SK-N-SH treated with all-trans-retinoic acid at 6 μM for 48 hours (cell line): ENCODE measurements around the gene OR8G1.
"Not testable (repeated sequence)": the region's sequence is repeated elsewhere in the genome, so short reads cannot be mapped to it uniquely, and the experiment has no call there.

ENCODE experiments used
- ATAC-seq: fragments of 200-7000 bp; cut with Tn5 transposase; 3 replicates; pipeline ENCODE4 v1.9.1; 2020; ENCODE audit warnings: mild to moderate bottlenecking, moderate library complexity
- ARNTL ChIP-seq: fragments of 450-650 bp; formaldehyde crosslinking; IDR thresholded peaks from 2 replicates; pipeline ENCODE4 v1.5.0; 2020; ENCODE audit warnings: low read depth, mild to moderate bottlenecking, moderate library complexity, borderline replicate concordance
- BACH2 ChIP-seq: fragments of 250-450 bp; sonication (Bioruptor Pico); IDR thresholded peaks from 2 replicates; pipeline ENCODE4 v1.9.0; 2021; ENCODE audit warnings: mild to moderate bottlenecking, borderline replicate concordance
- ESRRG ChIP-seq: fragments of 250-450 bp; sonication (Bioruptor Pico); IDR thresholded peaks from 2 replicates; pipeline ENCODE4 v1.6.1; 2021; ENCODE audit warnings: mild to moderate bottlenecking
- GLIS3 ChIP-seq: fragments of 250-450 bp; sonication (Bioruptor Pico); IDR thresholded peaks from 2 replicates; pipeline ENCODE4 v1.5.0; 2020; ENCODE audit warnings: mild to moderate bottlenecking, moderate library complexity
- ISL1 ChIP-seq: fragments of 250-450 bp; sonication (Bioruptor Pico); IDR thresholded peaks from 2 replicates; pipeline ENCODE4 v2.1.2; 2022; ENCODE audit warnings: mild to moderate bottlenecking, moderate library complexity
- PPARA ChIP-seq: fragments of 250-450 bp; sonication (Bioruptor Pico); IDR thresholded peaks from 2 replicates; pipeline ENCODE4 v1.5.0; 2020; ENCODE audit warnings: mild to moderate bottlenecking, borderline replicate concordance
- RARB ChIP-seq: fragments of 250-450 bp; sonication (Bioruptor Pico); IDR thresholded peaks from 2 replicates; pipeline ENCODE4 v1.8.0; 2021; ENCODE audit warnings: mild to moderate bottlenecking, moderate library complexity
- SNAI2 ChIP-seq: fragments of 250-450 bp; sonication (Bioruptor Pico); IDR thresholded peaks from 2 replicates; pipeline ENCODE4 v1.5.0; 2020; ENCODE audit warnings: mild to moderate bottlenecking, moderate library complexity
- TCF4 ChIP-seq: fragments of 250-450 bp; sonication (Bioruptor Pico); IDR thresholded peaks from 2 replicates; pipeline ENCODE4 v1.8.0; 2021; ENCODE audit warnings: mild to moderate bottlenecking, moderate library complexity, borderline replicate concordance
- TOX ChIP-seq: fragments of 250-450 bp; sonication (Bioruptor Pico); IDR thresholded peaks from 2 replicates; pipeline ENCODE4 v1.8.0; 2021; ENCODE audit warnings: mild to moderate bottlenecking, moderate library complexity, borderline replicate concordance
- ZC3H10 ChIP-seq: fragments of 250-450 bp; sonication (Bioruptor Pico); IDR thresholded peaks from 2 replicates; pipeline ENCODE4 v1.5.1; 2021; ENCODE audit warnings: mild to moderate bottlenecking, moderate library complexity
- ZNF565 ChIP-seq: fragments of 450-650 bp; formaldehyde crosslinking; conservative IDR thresholded peaks from 2 replicates; pipeline ENCODE4 v1.5.0; 2020; ENCODE audit warnings: low read depth, mild to moderate bottlenecking, moderate library complexity
- ZNF70 ChIP-seq: fragments of 450-650 bp; formaldehyde crosslinking; IDR thresholded peaks from 2 replicates; pipeline ENCODE4 v1.5.0; 2020; ENCODE audit warnings: mild to moderate bottlenecking, moderate library complexity
- ZNF8 ChIP-seq: fragments of 450-650 bp; formaldehyde crosslinking; IDR thresholded peaks from 2 replicates; pipeline ENCODE4 v1.5.0; 2020; ENCODE audit warnings: mild to moderate bottlenecking, moderate library complexity
- TF ChIP-seq, protein P1 (sequence below): fragments of 250-450 bp; sonication (Bioruptor Pico); IDR thresholded peaks from 2 replicates; pipeline ENCODE4 v1.5.1; 2021; ENCODE audit warnings: mild to moderate bottlenecking, moderate library complexity
- TF ChIP-seq, protein P2 (sequence below): fragments of 250-450 bp; sonication (Bioruptor Pico); IDR thresholded peaks from 2 replicates; pipeline ENCODE4 v1.8.0; 2021; ENCODE audit warnings: low read depth, mild to moderate bottlenecking, moderate library complexity, borderline replicate concordance
- TF ChIP-seq, protein P3 (sequence below): fragments of 250-450 bp; sonication (Bioruptor Pico); IDR thresholded peaks from 2 replicates; pipeline ENCODE4 v1.5.1; 2020; ENCODE audit warnings: low read depth, mild to moderate bottlenecking, moderate library complexity
- TF ChIP-seq, protein P4 (sequence below): fragments of 250-450 bp; sonication (Bioruptor Pico); IDR thresholded peaks from 2 replicates; pipeline ENCODE4 v1.5.0; 2020; ENCODE audit warnings: mild to moderate bottlenecking, moderate library complexity
- TF ChIP-seq, protein P5 (sequence below): fragments of 250-450 bp; sonication (Bioruptor Pico); IDR thresholded peaks from 2 replicates; pipeline ENCODE4 v1.8.0; 2020; ENCODE audit warnings: mild to moderate bottlenecking, moderate library complexity, borderline replicate concordance

OR8G1 gene

DNA sequence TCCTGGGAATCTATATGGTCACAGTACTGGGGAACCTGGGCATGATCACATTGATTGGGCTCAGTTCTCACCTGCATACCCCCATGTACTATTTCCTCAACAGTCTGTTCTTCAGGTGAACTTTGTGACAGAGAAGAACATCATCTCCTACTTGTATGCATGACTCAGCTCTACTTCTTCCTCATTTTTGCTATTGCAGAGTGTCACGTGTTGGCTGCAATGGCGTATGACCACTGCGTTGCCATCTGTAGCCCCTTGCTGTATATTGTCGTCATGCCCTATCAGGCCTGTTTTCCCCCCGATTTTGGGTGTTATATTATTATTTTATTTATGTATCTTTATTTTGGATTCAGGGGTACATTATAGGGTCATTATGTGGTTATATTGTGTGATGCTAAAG is 2.4 kb upstream of the OR8G1 start:
- ATAC-seq, result no peak

DNA sequence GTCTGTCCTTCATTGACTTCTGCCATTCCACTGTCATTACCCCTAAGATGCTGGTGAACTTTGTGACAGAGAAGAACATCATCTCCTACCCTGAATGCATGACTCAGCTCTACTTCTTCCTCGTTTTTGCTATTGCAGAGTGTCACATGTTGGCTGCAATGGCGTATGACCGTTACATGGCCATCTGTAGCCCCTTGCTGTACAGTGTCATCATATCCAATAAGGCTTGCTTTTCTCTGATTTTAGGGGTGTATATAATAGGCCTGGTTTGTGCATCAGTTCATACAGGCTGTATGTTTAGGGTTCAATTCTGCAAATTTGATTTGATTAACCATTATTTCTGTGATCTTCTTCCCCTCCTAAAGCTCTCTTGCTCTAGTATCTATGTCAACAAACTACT is 9.0 kb downstream of the OR8G1 start:
- ATAC-seq, result not testable (repeated sequence)

More for the DNA sequence above, 2.4 kb upstream of the OR8G1 start:
- no peak for TF ChIP-seq GLIS3 (CRISPR knock-in tag)
- no peak for TF ChIP-seq PPARA
- TF ChIP-seq, protein P1, sequence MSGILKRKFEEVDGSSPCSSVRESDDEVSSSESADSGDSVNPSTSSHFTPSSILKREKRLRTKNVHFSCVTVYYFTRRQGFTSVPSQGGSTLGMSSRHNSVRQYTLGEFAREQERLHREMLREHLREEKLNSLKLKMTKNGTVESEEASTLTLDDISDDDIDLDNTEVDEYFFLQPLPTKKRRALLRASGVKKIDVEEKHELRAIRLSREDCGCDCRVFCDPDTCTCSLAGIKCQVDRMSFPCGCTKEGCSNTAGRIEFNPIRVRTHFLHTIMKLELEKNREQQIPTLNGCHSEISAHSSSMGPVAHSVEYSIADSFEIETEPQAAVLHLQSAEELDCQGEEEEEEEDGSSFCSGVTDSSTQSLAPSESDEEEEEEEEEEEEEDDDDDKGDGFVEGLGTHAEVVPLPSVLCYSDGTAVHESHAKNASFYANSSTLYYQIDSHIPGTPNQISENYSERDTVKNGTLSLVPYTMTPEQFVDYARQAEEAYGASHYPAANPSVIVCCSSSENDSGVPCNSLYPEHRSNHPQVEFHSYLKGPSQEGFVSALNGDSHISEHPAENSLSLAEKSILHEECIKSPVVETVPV (CRISPR knock-in tag), result no peak
- TF ChIP-seq, protein P2, sequence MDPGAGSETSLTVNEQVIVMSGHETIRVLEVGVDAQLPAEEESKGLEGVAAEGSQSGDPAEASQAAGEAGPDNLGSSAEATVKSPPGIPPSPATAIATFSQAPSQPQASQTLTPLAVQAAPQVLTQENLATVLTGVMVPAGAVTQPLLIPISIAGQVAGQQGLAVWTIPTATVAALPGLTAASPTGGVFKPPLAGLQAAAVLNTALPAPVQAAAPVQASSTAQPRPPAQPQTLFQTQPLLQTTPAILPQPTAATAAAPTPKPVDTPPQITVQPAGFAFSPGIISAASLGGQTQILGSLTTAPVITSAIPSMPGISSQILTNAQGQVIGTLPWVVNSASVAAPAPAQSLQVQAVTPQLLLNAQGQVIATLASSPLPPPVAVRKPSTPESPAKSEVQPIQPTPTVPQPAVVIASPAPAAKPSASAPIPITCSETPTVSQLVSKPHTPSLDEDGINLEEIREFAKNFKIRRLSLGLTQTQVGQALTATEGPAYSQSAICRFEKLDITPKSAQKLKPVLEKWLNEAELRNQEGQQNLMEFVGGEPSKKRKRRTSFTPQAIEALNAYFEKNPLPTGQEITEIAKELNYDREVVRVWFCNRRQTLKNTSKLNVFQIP (CRISPR knock-in tag), result no peak
- no peak for TF ChIP-seq ZC3H10 (CRISPR knock-in tag)
- TF ChIP-seq ZNF70, result no peak
- TF ChIP-seq SNAI2, result no peak
- TF ChIP-seq, protein P3, sequence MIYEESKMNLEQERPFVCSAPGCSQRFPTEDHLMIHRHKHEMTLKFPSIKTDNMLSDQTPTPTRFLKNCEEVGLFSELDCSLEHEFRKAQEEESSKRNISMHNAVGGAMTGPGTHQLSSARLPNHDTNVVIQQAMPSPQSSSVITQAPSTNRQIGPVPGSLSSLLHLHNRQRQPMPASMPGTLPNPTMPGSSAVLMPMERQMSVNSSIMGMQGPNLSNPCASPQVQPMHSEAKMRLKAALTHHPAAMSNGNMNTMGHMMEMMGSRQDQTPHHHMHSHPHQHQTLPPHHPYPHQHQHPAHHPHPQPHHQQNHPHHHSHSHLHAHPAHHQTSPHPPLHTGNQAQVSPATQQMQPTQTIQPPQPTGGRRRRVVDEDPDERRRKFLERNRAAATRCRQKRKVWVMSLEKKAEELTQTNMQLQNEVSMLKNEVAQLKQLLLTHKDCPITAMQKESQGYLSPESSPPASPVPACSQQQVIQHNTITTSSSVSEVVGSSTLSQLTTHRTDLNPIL (CRISPR knock-in tag), result no peak
- TF ChIP-seq TCF4, result no peak
- no peak for TF ChIP-seq ZNF8 (CRISPR knock-in tag)
- TF ChIP-seq ESRRG (CRISPR knock-in tag), result no peak
- TF ChIP-seq TOX (CRISPR knock-in tag), result no peak
- no peak for TF ChIP-seq BACH2 (CRISPR knock-in tag)
- TF ChIP-seq ISL1 (CRISPR knock-in tag), result no peak
- TF ChIP-seq, all 23 proteins: peak for 0

DNA sequence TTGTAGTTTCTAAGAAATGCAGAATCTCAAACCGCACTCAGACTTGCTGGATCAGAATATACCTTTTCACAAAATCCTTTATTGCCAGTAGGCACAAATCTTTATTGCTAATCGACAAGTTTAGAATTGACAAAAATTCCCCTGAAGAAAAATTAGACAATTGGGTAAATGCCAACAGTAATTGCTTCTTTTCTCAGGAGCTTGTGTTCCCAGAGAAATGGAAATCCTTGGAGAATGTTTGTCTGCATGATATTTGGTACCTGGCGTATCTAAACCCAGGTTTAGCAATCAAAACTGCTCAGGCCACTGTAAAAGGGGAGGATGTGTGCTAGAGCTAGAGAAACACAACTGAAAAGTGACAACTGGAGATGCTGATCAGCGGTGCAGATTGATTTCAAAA is 15.2 kb downstream of the OR8G1 start, which contains the start of gene OR8G5:
Gene OR8G5 (plus strand): TSS at position 301 of the 400 bp plus-strand sequence. CDS start 8,556 bp downstream, outside the sequence.
- ATAC-seq, result no peak
- TF ChIP-seq ZNF70, result no peak

DNA sequence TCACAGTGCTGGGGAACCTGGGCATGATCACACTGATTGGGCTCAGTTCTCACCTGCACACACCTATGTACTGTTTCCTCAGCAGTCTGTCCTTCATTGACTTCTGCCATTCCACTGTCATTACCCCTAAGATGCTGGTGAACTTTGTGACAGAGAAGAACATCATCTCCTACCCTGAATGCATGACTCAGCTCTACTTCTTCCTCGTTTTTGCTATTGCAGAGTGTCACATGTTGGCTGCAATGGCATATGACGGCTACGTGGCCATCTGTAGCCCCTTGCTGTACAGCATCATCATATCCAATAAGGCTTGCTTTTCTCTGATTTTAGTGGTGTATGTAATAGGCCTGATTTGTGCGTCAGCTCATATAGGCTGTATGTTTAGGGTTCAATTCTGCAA is 24.1 kb downstream of the OR8G1 start:
- not testable (repeated sequence) for ATAC-seq

DNA sequence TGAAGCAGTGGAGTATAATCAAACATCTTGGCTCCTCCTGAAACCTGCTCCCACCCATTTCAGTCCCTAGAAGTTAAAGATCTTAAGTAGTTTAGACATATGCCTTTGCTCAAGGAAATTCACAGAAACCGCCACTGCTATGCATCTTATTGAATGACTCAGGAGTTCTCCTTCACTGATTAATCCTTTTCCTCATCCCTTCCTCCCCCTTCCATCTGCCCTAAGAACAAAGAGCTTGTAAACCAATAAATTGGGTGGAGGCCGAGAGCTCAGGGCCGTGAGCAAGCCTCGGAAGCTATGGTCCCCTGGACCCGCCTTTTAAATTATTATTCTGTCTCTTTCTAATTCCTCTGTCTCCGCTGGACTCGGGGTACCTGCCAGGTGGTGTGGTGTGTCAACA is 30.0 kb downstream of the OR8G1 start:
- ATAC-seq, result not testable (repeated sequence)

DNA sequence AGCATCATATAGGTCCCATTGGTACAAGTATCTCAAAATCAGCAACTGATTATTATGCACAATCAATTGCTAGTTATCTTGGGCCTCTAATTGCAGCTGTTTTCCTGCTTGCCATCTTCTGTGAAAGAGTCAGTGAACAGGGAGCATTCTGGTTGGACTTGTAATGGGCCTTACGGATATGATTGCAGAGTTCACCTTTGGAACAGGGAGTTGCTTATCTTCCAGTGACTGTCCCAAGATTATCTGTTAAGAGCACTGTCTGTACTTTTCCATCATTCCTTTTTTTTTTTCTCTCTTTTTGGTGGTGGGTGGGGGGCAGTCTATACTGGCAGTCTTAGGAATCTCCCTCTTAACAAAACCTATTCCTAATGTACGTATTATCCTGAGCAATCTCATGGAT is 33.1 kb downstream of the OR8G1 start:
- no peak for TF ChIP-seq ZNF8 (CRISPR knock-in tag)
- TF ChIP-seq, protein P1 (CRISPR knock-in tag), result no peak
- TF ChIP-seq RARB (CRISPR knock-in tag), result no peak
- no peak for TF ChIP-seq BACH2 (CRISPR knock-in tag)
- no peak for TF ChIP-seq ZNF565 (CRISPR knock-in tag)
- no peak for ATAC-seq

DNA sequence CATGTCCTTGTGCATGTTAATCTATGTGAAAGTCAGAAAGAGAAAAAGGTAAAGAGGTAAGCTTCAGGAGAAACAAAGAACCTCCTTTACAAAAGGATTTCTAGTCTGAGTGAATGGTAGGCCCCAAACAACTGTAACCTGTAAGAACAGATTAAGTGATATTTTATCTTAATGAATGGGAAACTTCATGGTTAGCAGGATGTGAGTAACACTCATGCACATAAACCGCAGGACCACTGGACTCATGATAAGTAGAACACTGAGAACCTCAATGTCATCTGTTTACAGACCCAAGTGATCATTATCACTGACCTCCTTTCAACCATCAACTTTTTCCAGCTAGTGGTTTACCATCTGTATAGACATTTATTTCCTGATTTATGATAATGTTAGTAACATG is 35.2 kb downstream of the OR8G1 start:
- no peak for TF ChIP-seq GLIS3 (CRISPR knock-in tag)
- TF ChIP-seq SNAI2, result no peak
- TF ChIP-seq, protein P4, sequence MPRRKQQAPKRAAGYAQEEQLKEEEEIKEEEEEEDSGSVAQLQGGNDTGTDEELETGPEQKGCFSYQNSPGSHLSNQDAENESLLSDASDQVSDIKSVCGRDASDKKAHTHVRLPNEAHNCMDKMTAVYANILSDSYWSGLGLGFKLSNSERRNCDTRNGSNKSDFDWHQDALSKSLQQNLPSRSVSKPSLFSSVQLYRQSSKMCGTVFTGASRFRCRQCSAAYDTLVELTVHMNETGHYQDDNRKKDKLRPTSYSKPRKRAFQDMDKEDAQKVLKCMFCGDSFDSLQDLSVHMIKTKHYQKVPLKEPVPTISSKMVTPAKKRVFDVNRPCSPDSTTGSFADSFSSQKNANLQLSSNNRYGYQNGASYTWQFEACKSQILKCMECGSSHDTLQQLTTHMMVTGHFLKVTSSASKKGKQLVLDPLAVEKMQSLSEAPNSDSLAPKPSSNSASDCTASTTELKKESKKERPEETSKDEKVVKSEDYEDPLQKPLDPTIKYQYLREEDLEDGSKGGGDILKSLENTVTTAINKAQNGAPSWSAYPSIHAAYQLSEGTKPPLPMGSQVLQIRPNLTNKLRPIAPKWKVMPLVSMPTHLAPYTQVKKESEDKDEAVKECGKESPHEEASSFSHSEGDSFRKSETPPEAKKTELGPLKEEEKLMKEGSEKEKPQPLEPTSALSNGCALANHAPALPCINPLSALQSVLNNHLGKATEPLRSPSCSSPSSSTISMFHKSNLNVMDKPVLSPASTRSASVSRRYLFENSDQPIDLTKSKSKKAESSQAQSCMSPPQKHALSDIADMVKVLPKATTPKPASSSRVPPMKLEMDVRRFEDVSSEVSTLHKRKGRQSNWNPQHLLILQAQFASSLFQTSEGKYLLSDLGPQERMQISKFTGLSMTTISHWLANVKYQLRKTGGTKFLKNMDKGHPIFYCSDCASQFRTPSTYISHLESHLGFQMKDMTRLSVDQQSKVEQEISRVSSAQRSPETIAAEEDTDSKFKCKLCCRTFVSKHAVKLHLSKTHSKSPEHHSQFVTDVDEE (CRISPR knock-in tag), result no peak
- TF ChIP-seq ZNF8 (CRISPR knock-in tag), result no peak
- TF ChIP-seq BACH2 (CRISPR knock-in tag), result no peak
- no peak for TF ChIP-seq ZC3H10 (CRISPR knock-in tag)
- TF ChIP-seq RARB (CRISPR knock-in tag), result no peak
- TF ChIP-seq ISL1 (CRISPR knock-in tag), result no peak
- TF ChIP-seq ARNTL (CRISPR knock-in tag), result no peak
- TF ChIP-seq, protein P5, sequence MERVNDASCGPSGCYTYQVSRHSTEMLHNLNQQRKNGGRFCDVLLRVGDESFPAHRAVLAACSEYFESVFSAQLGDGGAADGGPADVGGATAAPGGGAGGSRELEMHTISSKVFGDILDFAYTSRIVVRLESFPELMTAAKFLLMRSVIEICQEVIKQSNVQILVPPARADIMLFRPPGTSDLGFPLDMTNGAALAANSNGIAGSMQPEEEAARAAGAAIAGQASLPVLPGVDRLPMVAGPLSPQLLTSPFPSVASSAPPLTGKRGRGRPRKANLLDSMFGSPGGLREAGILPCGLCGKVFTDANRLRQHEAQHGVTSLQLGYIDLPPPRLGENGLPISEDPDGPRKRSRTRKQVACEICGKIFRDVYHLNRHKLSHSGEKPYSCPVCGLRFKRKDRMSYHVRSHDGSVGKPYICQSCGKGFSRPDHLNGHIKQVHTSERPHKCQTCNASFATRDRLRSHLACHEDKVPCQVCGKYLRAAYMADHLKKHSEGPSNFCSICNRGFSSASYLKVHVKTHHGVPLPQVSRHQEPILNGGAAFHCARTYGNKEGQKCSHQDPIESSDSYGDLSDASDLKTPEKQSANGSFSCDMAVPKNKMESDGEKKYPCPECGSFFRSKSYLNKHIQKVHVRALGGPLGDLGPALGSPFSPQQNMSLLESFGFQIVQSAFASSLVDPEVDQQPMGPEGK, result no peak
- TF ChIP-seq, all 23 proteins: peak for 0
- ATAC-seq, result no peak
